Activated naive CD4-positive, alpha-beta T cell treated with anti-CD3 and anti-CD28 coated beads for 36 hours (primary cell): Measurements from ENCODE around the gene MTM1. TPM values are rescaled to one million over a fixed set of nuclear protein-coding genes. Genes with fewer than 3 reads are reported as not detected.

Experiments
- CTCF ChIA-PET: fragments of 350-600 bp; sonication (Branson Sonifier 250); formaldehyde crosslinking; loops from one replicate; lab custom pipeline; 2021; ENCODE audit warnings: antibody characterized with exemption; lab: Charles Lee
- DNase-seq: peaks from one replicate; pipeline ENCODE4 v3.0.0-alpha.2; 2020
- H3K27ac Mint-ChIP-seq: one replicate; pipeline ENCODE4 v1.8.0; 2021; ENCODE audit warnings: mild to moderate bottlenecking, mixed read lengths
- H3K27me3 Mint-ChIP-seq: one replicate; pipeline ENCODE4 v1.8.0; 2021; ENCODE audit warnings: low read depth, mixed read lengths
- H3K36me3 Mint-ChIP-seq: one replicate; pipeline ENCODE4 v1.8.0; 2021; ENCODE audit warnings: low read depth, mixed read lengths
- H3K4me1 Mint-ChIP-seq: one replicate; pipeline ENCODE4 v1.8.0; 2021; ENCODE audit warnings: low read depth, mixed read lengths
- H3K4me3 Mint-ChIP-seq: one replicate; pipeline ENCODE4 v1.8.0; 2021; ENCODE audit warnings: mild to moderate bottlenecking, moderate library complexity, mixed read lengths
- H3K9me3 Mint-ChIP-seq: one replicate; pipeline ENCODE4 v1.8.0; 2021; ENCODE audit warnings: mixed read lengths
- intact Hi-C: fragments of 100-400 bp; cut with micrococcal nuclease; formaldehyde crosslinking; loops from one replicate; pipeline ENCODE4 v1.15.1; 2023
- total RNA-seq, 2 experiments: library from RNA; stranded (reverse); gene quantifications; one replicate each; pipeline ENCODE4 v1.2.3, GENCODE V29; 2021

MTM1 gene
- total RNA-seq, 2 experiments from 2014 or later, result 17.8 to 19.2 TPM

DNA sequence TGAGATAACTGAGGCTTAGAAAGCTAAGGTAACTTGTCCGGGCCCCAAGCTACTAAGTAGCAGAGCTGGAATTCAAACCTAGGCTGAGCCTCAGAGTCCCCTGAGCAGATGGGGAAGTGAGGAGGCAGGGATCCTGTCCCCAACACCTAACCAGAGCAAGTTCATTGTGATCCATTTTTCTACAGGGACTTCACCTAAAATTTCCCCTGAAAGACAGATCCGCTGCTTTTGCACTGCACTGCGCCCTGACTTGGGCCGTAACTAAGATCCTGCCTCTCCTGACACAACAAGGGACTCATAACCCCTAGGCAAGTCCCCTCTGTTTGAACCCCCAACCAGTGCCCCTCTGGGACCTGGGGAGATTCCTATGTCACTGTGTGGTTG lies 25.6 kb upstream of the MTM1 start:
- intact Hi-C loops, result no loop called here
- no peak for DNase-seq
- no peaks in the 10 kb centered on the region for H3K36me3 Mint-ChIP-seq
- H3K4me3 Mint-ChIP-seq, result no peak overlapping the region
- CTCF ChIA-PET, result interaction anchor here (0.9 kb wide), 1 partner anchor 126 kb away, joined by 4 read pairs; no protein-coding TSS in a partner anchor
- no peak overlapping the region for H3K27ac Mint-ChIP-seq
- no peaks in the 10 kb centered on the region for H3K27me3 Mint-ChIP-seq
- H3K4me1 Mint-ChIP-seq, result peaks cover 12% of the 10 kb centered on the region
- no peaks in the 10 kb centered on the region for H3K9me3 Mint-ChIP-seq

DNA sequence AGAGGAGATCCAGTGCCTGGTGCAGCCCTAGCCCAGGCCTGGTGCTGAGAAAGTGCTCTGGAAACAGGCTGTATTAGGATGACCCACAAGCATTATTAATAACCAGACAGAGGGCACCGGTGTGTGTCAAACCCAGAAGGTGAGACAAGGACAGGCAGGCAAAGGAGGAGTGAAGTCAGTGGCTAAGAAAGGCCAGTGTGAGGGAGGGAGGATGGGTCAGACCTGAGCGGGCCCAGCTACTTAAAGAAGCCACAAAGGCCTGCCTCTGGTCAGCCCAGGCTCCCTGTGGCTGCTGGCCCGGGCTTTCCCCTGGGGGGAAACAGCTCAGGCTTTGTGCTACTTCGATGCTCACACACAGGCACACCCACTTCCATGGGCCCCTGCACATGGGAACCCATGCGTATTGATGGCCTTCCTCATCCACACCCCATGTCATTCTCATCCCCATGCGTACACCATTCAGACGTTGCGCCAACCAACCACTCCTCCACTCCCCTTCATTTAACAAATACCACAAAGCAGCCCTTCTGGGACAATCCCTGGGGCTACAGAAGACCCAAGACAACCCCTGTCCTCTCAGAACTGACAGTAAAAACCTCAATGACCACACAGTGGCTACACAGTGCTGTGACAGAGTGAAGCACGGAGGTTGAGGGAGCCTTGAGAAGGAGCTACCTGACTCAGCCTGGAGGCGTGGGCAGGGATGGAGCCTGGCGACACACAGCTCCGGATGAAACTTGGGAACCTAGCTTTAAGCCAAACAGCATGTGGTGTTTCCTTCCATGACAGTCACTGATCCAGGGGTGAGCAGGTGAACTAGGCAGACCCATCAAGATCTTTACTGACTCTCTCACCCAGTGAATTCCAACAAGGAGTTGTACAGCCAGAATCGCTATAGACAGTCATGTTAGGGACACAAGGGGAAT lies 24.9 kb upstream of the MTM1 start:
- intact Hi-C loops, result loop anchor here (1.0 kb wide), 3 partner anchors 44 to 138 kb away; no protein-coding TSS in a partner anchor
- DNase-seq, result no peak
- H3K4me3 Mint-ChIP-seq, result no peak overlapping the region
- no peak overlapping the region for H3K27ac Mint-ChIP-seq
- H3K36me3 Mint-ChIP-seq, result no peaks in the 10 kb centered on the region
- H3K9me3 Mint-ChIP-seq, result no peaks in the 10 kb centered on the region
- H3K4me1 Mint-ChIP-seq, result peaks cover 17% of the 10 kb centered on the region
- CTCF ChIA-PET, result interaction anchor here (0.9 to 2.1 kb wide), 3 partner anchors 43 to 591 kb away, joined by 3 to 8 read pairs (median 4); no protein-coding TSS in a partner anchor
- no peaks in the 10 kb centered on the region for H3K27me3 Mint-ChIP-seq

DNA sequence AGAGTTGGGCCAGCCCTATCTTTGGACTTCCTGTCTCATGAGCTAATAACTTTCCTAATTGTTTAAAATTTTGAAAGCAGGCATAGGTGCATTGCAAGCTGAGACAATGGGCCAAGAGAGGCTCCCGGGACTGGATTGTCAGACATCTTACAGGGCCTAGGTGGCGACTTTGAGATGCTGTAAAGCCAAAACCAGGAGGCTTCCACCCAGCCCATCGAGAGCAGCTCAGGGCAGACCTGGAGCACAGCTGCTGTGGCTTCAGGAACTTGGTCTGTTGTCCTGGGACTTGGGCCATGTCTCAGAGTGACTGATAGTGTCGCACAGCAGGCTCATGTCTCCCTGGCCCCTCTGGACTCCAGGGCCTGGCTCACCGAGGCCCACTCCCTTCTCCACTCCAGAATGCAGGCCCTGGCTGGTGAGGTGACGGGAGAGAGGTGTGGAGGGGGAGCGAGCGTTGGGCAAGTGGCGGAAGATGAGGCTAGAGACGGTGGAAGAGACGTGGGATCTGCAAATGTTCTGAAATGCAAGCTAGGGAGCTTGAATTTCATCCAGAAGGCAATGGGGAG lies 24.1 kb upstream of the MTM1 start:
- no peak overlapping the region for H3K4me3 Mint-ChIP-seq
- peaks cover 17% of the 10 kb centered on the region for H3K4me1 Mint-ChIP-seq
- no peaks in the 10 kb centered on the region for H3K36me3 Mint-ChIP-seq
- H3K27me3 Mint-ChIP-seq, result no peaks in the 10 kb centered on the region
- no peaks in the 10 kb centered on the region for H3K9me3 Mint-ChIP-seq
- peak; percentile 44 for DNase-seq
- intact Hi-C loops, result loop anchor here (1.0 kb wide), 3 partner anchors 43 to 137 kb away; no protein-coding TSS in a partner anchor
- no peak overlapping the region for H3K27ac Mint-ChIP-seq
- CTCF ChIA-PET, result interaction anchor here (0.9 to 2.1 kb wide), 2 partner anchors 42 to 592 kb away, joined by 3 to 8 read pairs; no protein-coding TSS in a partner anchor

DNA sequence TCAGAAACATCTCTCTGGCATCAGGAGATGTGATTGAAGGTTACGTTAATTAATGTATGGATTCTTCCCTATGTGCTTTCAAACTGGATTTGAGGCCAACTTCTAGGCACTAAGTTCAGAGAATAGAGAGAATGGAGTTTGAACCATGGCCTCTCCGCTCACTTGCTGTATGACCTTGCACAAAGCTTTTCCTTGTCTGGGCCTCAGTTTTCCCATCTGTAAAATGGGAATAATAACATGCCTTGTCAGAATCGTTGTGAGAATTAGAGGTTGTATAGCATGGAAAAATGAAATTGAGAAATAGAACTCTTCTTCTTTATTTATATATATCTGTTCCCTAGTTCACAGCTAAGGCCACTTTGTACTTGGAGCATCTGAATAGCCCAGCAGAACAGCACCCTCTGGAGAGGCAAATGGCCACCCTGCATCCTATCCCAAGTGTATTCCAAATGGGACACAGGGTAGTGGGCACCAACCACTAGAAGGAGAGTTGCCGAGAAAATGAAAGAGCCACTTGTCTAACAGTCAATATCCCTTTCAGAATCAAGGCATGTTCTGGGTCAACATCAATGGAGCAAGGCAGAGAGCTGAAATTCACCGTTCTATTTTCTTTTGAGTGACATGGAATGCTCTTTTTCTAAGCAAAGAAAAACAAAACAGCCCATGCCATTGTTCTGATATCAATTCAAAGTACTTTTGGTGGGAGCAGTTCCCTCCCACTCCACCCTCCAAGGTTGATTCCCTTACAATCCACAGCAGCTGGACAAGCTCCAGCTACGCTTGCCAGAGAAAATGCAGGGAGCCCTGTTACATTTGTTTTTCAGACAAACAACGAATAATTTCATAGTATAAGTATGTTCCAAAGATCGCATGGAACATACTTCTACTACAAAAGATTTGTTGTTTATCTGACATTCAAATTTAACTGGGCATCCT lies 23.3 kb upstream of the MTM1 start:
- intact Hi-C loops, result loop anchor here (1.0 kb wide), 3 partner anchors 42 to 136 kb away; no protein-coding TSS in a partner anchor
- no peaks in the 10 kb centered on the region for H3K27me3 Mint-ChIP-seq
- CTCF ChIA-PET, result interaction anchor here (1.0 to 2.1 kb wide), 2 partner anchors 42 to 180 kb away, joined by 3 to 8 read pairs; no protein-coding TSS in a partner anchor
- H3K4me3 Mint-ChIP-seq, result no peak overlapping the region
- no peak overlapping the region for H3K27ac Mint-ChIP-seq
- H3K36me3 Mint-ChIP-seq, result no peaks in the 10 kb centered on the region
- peaks cover 17% of the 10 kb centered on the region for H3K4me1 Mint-ChIP-seq
- DNase-seq, result no peak
- no peaks in the 10 kb centered on the region for H3K9me3 Mint-ChIP-seq

DNA sequence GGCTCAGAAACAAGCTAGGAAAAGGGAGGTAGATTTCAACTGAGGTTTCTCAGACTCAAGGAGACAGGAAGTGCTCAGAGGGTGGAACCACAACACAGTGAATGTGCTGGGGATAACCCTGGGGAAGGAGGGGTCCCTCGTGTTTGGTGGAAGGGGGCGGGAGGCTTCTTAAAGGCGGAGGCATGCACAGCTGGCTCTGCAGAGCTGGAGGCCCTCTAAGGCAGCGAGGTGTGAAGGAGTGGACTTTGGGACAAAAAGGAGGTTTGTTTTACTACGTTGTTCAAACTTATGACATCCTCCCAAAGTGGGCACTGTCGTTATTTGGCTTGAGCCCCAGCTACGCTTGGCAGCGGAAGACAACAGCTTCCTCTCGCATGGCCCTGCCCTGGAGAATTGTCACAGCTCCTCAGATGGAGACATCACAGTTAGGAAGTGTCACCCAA lies 21.7 kb upstream of the MTM1 start:
- Mint-ChIP-seq H3K27ac (peak overlapping the region; percentile 50), H3K4me3 (peak overlapping the region; percentile 70), H3K4me1 (peaks cover 17% of the 10 kb centered on the region), H3K9me3 (no peaks in the 10 kb centered on the region), H3K36me3 (no peaks in the 10 kb centered on the region), H3K27me3 (no peaks in the 10 kb centered on the region)
- CTCF ChIA-PET, result interaction anchor here (0.6 to 1.0 kb wide), 4 partner anchors 38 to 506 kb away, joined by 3 to 4 read pairs (median 3); no protein-coding TSS in a partner anchor
- intact Hi-C loops, result loop anchor here (1.0 kb wide), 1 partner anchor 22 kb away; the partner anchor contains the start of gene MTM1
- peak; percentile 45 for DNase-seq

DNA sequence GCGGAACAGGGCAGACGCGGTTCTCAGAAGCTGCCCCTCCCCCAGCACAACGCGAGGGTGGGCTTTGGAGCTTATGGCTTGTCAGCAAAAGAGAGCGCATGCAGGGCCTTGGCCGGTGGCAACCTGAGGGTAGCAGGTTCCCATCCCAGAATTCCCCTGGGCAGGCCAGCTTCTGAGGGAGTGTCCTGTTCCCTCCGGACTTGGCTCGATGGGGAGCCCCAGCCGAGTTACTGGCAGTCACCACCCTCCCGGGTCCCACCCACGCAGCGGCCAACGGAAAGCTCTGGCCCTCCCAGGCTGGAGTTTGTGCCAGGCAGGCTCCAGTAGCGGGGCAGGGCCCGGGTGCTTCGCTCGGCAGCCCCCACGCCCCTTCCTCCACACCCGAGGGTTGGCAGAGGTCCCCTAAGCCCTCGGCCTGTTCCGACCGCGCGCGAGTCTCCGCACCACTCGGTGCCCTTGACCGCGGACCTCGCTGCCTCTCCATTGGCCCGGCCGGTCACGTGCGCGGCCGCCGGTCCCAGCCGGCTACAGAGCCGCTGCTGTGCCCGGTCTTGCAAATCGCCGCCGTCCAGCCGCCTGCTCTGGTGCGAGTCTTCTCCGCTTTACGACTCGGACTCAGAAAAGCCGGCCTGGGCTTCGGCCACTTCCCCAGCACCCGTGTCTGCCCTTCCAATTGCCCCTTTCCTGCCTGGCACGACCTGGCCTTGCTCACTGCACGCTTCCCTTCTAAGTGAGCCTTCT lies 20.9 kb upstream of the MTM1 start:
- intact Hi-C loops, result no loop called here
- no peaks in the 10 kb centered on the region for H3K9me3 Mint-ChIP-seq
- H3K27me3 Mint-ChIP-seq, result no peaks in the 10 kb centered on the region
- H3K36me3 Mint-ChIP-seq, result no peaks in the 10 kb centered on the region
- CTCF ChIA-PET, result interaction anchor here (1.0 kb wide), 1 partner anchor 38 kb away, joined by 3 read pairs; no protein-coding TSS in a partner anchor
- peak overlapping the region; percentile 41 for H3K27ac Mint-ChIP-seq
- H3K4me1 Mint-ChIP-seq, result peaks cover 17% of the 10 kb centered on the region
- peak overlapping the region; percentile 70 for H3K4me3 Mint-ChIP-seq
- peak; percentile 19 for DNase-seq

DNA sequence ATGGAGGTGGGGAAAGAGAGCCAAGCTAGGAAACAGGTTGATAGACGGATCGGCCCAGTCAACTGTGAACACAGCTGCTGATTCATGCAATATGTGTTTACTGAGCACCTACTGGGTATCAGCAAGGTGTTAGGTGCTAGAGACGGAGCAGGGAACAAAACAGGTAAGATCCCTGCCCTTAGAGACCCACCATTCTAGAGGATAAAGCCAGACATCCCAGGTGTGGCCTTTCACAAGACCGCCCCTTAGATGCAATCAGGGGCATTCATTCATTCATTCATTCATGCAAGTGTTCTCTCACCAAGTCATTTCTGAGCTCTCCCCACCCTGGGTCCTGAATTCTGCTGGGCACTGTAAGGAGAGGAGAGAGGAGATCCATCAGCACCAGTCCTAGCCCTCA lies 20.2 kb upstream of the MTM1 start:
- no peaks in the 10 kb centered on the region for H3K9me3 Mint-ChIP-seq
- no peak overlapping the region for H3K27ac Mint-ChIP-seq
- H3K27me3 Mint-ChIP-seq, result no peaks in the 10 kb centered on the region
- intact Hi-C loops, result no loop called here
- CTCF ChIA-PET, result interaction anchor here (1.0 kb wide), 1 partner anchor 39 kb away, joined by 3 read pairs; no protein-coding TSS in a partner anchor
- peaks cover 17% of the 10 kb centered on the region for H3K4me1 Mint-ChIP-seq
- H3K4me3 Mint-ChIP-seq, result peak overlapping the region; percentile 70
- no peaks in the 10 kb centered on the region for H3K36me3 Mint-ChIP-seq
- no peak for DNase-seq

DNA sequence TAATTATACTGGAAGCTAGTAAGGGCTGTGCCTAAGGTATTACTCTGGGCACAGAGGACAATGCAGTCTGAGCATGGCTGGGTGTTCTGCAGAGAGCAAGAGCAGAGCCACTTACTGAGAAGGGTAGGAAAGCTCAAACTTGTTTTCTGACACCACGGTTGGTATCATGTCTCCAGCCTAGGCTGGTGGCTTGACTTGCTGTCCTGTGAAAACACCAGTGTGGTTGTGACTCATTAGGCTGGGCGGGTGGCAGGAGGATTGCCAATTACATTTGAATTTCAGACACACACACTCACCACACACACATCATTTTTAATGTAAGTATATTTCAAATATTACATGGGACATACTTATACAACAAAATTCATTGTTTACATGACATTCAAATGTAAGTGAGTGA lies 19.7 kb upstream of the MTM1 start:
- DNase-seq, result no peak
- no peak overlapping the region for H3K27ac Mint-ChIP-seq
- H3K4me1 Mint-ChIP-seq, result peaks cover 17% of the 10 kb centered on the region
- no peaks in the 10 kb centered on the region for H3K36me3 Mint-ChIP-seq
- H3K27me3 Mint-ChIP-seq, result no peaks in the 10 kb centered on the region
- H3K9me3 Mint-ChIP-seq, result no peaks in the 10 kb centered on the region
- H3K4me3 Mint-ChIP-seq, result no peak overlapping the region
- intact Hi-C loops, result no loop called here
- CTCF ChIA-PET, result interaction anchor here (1.0 kb wide), 1 partner anchor 38 kb away, joined by 3 read pairs; no protein-coding TSS in a partner anchor

DNA sequence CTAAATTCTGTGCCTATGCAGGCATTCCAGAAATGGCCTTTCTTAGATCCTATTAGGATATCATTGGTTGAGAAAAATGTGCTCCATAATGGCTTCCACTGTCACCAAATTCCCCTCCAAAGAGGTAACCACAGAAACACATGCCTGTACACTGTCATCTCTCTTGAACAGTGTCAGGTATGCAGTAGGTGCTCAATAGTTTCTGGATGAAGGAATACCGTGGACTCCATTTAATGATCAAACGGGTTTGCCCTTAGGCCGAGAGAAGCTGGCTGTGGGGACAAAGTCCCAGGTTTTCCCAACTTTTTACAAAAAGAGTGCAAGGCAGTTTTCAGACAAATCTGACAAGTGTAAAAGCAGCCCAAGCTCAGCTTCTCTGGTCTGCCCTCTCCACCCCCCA lies 16.5 kb upstream of the MTM1 start:
- CTCF ChIA-PET, result no interaction called here
- DNase-seq, result no peak
- Mint-ChIP-seq H3K27ac (no peak overlapping the region), H3K36me3 (no peaks in the 10 kb centered on the region), H3K9me3 (no peaks in the 10 kb centered on the region), H3K27me3 (no peaks in the 10 kb centered on the region), H3K4me3 (no peak overlapping the region), H3K4me1 (peaks cover 8% of the 10 kb centered on the region)
- intact Hi-C loops, result no loop called here

DNA sequence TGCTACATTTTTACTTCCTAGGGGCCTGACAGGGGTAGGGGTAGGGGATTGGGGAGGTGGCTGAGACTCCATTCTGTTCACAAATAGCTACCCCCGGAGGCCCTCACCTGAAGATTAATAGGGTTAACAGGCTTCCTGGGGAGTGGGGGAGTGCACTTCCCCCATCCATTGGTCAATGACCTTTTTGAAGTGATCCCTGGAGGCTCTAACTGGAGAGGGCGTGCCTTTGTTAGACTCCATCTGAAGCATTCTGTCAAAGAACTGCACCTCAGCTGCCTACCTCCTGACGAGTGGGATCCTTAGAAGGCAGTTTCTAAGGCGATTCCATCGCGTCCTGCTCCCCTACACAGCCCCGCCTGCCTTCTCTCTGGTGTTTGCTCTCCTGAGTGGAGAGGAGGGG lies 10.0 kb upstream of the MTM1 start:
- no peak for DNase-seq
- Mint-ChIP-seq H3K4me3 (no peak overlapping the region), H3K27me3 (no peaks in the 10 kb centered on the region), H3K9me3 (no peaks in the 10 kb centered on the region), H3K27ac (no peak overlapping the region), H3K4me1 (no peaks in the 10 kb centered on the region), H3K36me3 (no peaks in the 10 kb centered on the region)
- intact Hi-C loops, result no loop called here
- CTCF ChIA-PET, result no interaction called here

DNA sequence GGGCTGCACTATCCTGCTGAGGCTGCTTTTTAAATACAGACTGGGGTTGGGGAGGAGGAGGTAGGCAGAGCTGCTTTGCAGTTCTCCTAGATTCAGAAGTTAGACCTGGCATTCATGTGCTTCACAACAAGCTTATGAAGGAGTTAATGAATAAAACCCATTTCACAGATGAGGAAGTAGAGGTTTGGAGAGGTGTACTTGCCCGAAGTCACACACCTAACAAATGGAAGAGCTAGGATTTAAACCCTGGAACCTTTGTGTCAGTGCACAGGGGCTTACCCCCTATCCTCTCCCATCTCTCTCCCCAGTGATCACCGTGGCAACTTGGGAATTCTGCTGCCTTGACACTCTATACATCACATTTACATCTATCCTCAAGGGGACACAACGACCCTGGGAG lies 3.6 kb upstream of the MTM1 start:
- intact Hi-C loops, result loop anchor here (5.0 kb wide), 1 partner anchor 1023 kb away; the partner anchor contains the start of gene EOLA1
- Mint-ChIP-seq H3K4me3 (no peak overlapping the region), H3K4me1 (peaks cover 7% of the 10 kb centered on the region), H3K27ac (no peak overlapping the region), H3K9me3 (no peaks in the 10 kb centered on the region), H3K36me3 (no peaks in the 10 kb centered on the region), H3K27me3 (no peaks in the 10 kb centered on the region)
- CTCF ChIA-PET, result no interaction called here
- DNase-seq, result no peak
